GM19240 (cell line): ENCODE measurements around the gene OSBPL6.

Experiments used
- DNase-seq: peaks from one replicate; pipeline ENCODE4 v3.0.0; 2011; ENCODE audit warnings: low spot score; ENCODE audit not compliant: insufficient read length

OSBPL6 gene

DNA sequence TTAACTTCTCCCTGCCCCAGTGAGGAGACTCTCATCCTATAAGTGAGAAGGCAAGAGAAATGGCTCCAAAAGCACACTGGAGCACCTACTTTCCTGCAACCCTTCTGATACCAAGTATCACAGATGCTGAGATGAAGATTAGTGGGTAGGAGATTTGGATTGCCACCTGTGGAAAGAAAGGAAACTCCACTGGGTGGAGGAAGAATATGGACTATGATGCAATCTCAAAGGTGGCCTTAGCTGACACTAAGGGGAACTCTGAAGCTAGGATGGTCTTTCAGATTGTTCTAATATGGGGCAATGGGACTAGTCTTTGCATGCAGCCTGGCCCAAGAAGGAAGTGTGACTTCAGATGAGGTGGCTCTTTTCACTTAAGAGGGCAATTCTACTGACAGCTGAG lies 235.0 kb downstream of the OSBPL6 start:
- no peak for DNase-seq

- DNase-seq: no peak
These were observed 242.3 kb downstream of the OSBPL6 start for GRCh38 chr2:178436662-178437061.

- no peak for DNase-seq
These were observed 247.1 kb downstream of the OSBPL6 start for GRCh38 chr2:178441426-178441825.

- DNase-seq: no peak
These were observed 254.8 kb downstream of the OSBPL6 start for GRCh38 chr2:178448968-178449661.

DNA sequence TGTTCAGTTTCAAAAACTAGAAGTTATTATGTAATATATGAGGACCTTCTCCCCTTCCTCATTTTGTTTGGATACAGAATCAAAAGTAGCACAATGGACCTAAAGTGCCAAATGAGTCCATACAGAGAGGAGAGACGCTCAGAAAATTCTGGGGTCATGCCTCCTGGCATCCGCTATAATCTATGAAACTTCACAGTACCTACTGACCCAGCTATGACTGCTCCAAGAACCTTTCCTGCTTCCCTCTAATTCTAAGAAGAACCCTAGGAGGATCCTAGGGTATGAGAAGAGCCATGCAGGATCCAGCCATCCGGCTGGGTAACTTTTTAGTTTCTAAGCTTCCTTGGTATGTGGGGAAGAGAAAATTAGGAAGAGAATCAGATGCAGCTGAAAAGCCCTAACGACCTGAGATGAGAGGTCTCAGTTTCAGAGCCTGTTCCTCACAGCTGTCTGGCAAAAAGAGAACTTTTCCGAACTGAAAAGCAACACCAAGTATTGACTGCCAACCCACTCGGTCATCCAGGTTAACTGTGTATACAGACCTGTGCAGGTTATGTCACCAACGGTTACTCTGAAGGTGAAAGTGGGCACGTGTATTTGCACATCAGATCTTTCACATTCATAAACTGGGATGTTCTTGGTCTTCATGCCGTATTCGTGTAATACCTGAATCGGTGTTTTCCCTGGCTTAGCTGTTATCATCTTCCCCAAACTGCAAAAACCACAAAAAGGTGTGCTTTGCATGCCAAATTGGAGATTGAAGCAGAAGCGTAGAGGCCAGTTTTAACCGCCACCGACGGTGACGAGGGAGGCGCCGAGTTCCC lies 255.6 kb downstream of the OSBPL6 start:
- DNase-seq: no peak

GRCh38 chr2:178450524-178450773 lies 256.1 kb downstream of the OSBPL6 start:
- peak; percentile 27 for DNase-seq

GRCh38 chr2:178450774-178451525 lies 256.6 kb downstream of the OSBPL6 start, which contains the start of the genes PJVK and PRKRA:
Gene PJVK, plus strand, starts transcription at chr2:178451378. Its CDS starts 2,032 bp downstream, at chr2:178453410.
Gene PRKRA, minus strand, starts transcription at chr2:178451175. Its CDS starts 145 bp downstream, at chr2:178451030.
- DNase-seq: peak; percentile 64

- no peak for DNase-seq
These were observed 258.0 kb downstream of the OSBPL6 start for GRCh38 chr2:178452334-178452733.
